Measurements from ENCODE around the gene EML2.

Gene EML2

GRCh38 chr19:45607071-45608029 lies 31.8 kb downstream of the EML2 start:
- H3K27ac ChIP-seq: peak overlapping the region; percentile 25; the same call in 1 of the 2 replicates
- peak; percentile 90 for TF ChIP-seq CTCF (conservative IDR thresholded peaks at IDR 0.05)

- H3K27ac ChIP-seq: no peak within 1 kb of the TSS
- TF ChIP-seq CTCF (conservative IDR thresholded peaks at IDR 0.05): no peak
Observed at GRCh38 chr19:45601524-45602374, 37.4 kb downstream of the EML2 start, which contains the start of gene GPR4. TSS of gene GPR4 (minus strand) at chr19:45602212. CDS start at chr19:45591866, 10,346 bp downstream.

GRCh38 chr19:45601115-45601514 lies 38.1 kb downstream of the EML2 start:
- no peak overlapping the region for H3K27ac ChIP-seq

DNA sequence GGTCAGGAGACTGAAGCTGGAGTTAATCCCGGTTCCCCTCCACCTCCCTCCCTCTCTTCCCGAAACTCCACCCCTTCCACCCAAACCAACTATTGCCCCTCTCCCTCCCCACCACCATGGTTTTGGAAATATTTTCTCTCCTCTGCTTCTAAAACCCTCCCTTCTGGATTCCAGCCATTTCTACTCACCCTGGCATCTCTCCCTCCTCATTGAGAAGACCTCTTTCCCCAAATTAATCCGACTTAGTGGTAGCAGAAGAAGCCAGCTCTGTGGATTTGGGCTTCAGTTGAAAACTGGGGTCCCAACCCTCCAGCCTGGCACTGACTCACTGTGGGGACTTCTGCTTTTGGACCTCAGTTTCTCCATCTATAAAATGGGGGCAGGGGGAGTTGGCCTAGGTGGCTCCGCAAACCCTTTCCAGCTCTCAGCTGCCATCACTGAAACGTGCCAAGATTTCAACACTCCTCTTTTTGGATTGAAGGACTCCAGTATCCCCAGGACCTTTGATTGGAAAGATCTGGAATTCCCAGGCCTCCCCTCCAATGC lies 38.8 kb downstream of the EML2 start:
- no peak for TF ChIP-seq CTCF (conservative IDR thresholded peaks at IDR 0.05)
- no peak overlapping the region for H3K27ac ChIP-seq

More at GRCh38 chr19:45601115-45601514, 38.1 kb downstream of the EML2 start:
- TF ChIP-seq CTCF (conservative IDR thresholded peaks at IDR 0.05): no peak

GRCh38 chr19:45599286-45599685 lies 39.9 kb downstream of the EML2 start:
- no peak for TF ChIP-seq CTCF (conservative IDR thresholded peaks at IDR 0.05)
- H3K27ac ChIP-seq: no peak overlapping the region

- no peak for TF ChIP-seq CTCF (conservative IDR thresholded peaks at IDR 0.05)
- peak overlapping the region; percentile 23; the same call in 1 of the 2 replicates for H3K27ac ChIP-seq
Observed at GRCh38 chr19:45598267-45599001, 40.8 kb downstream of the EML2 start.
